Psoas muscle (tissue), 8 donors: Measurements from ENCODE around the gene ELMO1. TPM values are rescaled to one million over a fixed set of nuclear protein-coding genes. Genes with fewer than 3 reads are reported as not detected.
A peak's percentile ranks its signal among the peaks of the same experiment; 100 is the strongest.

Source experiments
- ATAC-seq, 4 donors: fragments of 200-7000 bp; cut with Tn5 transposase; one replicate each; pipeline ENCODE4 v1.9.1; 2020; ENCODE audit warnings: moderate library complexity in 3 of 4, mild to moderate bottlenecking in 2 of 4
- DNase-seq, 2 donors: peaks; one replicate each; pipeline ENCODE4 v3.0.0-alpha.2; 2020
- H3K27ac ChIP-seq: fragments of 200-600 bp; one replicate; pipeline ENCODE4 v1.8.0; 2022
- H3K27me3 ChIP-seq, 3 donors: fragments of 200-600 bp in 1 of 3; one replicate each; pipeline versions ENCODE4 v1.6.1 to v1.8.0; 2013 to 2022; ENCODE audit warnings: low read length in 2 of 3, mild to moderate bottlenecking in 2 of 3, moderate library complexity in 1 of 3; ENCODE audit not compliant: insufficient read depth in 3 of 3
- H3K36me3 ChIP-seq, 2 donors: fragments of 200-600 bp in 1 of 2; one replicate each; pipeline versions ENCODE4 v1.6.1 to v1.8.0; 2013 to 2022; ENCODE audit warnings: low read depth in 1 of 2, mild to moderate bottlenecking in 1 of 2, moderate library complexity in 1 of 2; ENCODE audit not compliant: insufficient read depth in 1 of 2
- H3K4me1 ChIP-seq: fragments of 200-600 bp; one replicate; pipeline ENCODE4 v1.8.0; 2022
- H3K4me3 ChIP-seq: fragments of 200-600 bp; one replicate; pipeline ENCODE4 v1.8.0; 2022; ENCODE audit warnings: mild to moderate bottlenecking
- H3K9me3 ChIP-seq: fragments of 200-600 bp; one replicate; pipeline ENCODE4 v1.8.0; 2022
- WGBS, 3 donors: extraction: QIAGEN DNeasy Blood & Tissue Kit; methylation state at CpG; one replicate each; pipeline versions ENCODE4 v1.1.6 to v1.1.7; 2013; 5-methylcytosine and 5-hydroxymethylcytosine counted together
- intact Hi-C, 2 donors: fragments of 100-400 bp; cut with DNase I; formaldehyde crosslinking; loops; one replicate each; pipeline versions ENCODE4 v1.11.0 to v1.14.2; 2022
- polyA plus RNA-seq, 3 donors: library from polyadenylated mRNA; stranded (reverse); fragments of 200-250 nt; gene quantifications; one replicate each; pipeline ENCODE4 v1.2.3, GENCODE V29; 2013
- total RNA-seq, 4 donors: library from RNA; stranded (reverse); fragmentation: NEBNext Ultra II Directional in 2 of 4; extraction: Animal tissue kit (Norgen Biotek cat#: 25700) in 2 of 4; gene quantifications; one replicate each; pipeline versions ENCODE4 v1.2.1 to v1.2.4, GENCODE V29; 2021 to 2023
- TF ChIP-seq, protein P1 (sequence below): fragments of 200-600 bp; IDR thresholded peaks from one replicate; pipeline ENCODE4 v1.8.0; 2022; ENCODE audit warnings: antibody characterized with exemption
- donor health status: healthy with polysubstance abuse.
- donor health status: DM: no; HTN: no; CAD: no; lungs with moderate emphysema.
- donor health status: Bipolar disorder and iron deficiency.
- donor health status: healthy.
- donor health status: DM: yes; HTN: yes; CAD: no.
- donor health status: DM: no; HTN: no; CAD: no.
- donor health status: DM: no; HTN: no; CAD: no.
- donor health status: DM: yes; HTN: yes; CAD: no.

ELMO1 gene
- total and polyA plus RNA-seq, 7 donors: 2.8 to 8.1 (median 6.9) TPM

DNA sequence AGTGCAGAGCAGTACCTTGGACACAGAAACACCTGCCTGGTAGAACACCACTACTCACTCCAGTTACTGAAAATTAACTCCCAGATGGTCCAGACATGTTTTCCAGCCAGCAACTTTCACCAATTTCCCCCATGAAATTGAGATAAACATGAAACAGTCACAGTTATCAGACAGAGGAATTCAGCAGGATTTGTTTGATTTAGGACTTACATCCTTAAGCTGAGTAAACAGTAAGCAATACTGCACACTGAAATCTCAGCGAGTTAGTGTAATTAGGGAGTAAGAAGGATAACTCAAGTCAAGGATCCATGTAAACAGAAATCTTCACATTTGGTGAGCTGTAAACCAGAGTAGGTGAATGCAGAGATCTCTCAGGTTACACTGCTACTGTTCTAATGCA is 353.5 kb downstream of the ELMO1 start:
- WGBS, 3 donors: 33 to 48% (median 47%) methylated on average over 1 of the region's 1 CpG

DNA sequence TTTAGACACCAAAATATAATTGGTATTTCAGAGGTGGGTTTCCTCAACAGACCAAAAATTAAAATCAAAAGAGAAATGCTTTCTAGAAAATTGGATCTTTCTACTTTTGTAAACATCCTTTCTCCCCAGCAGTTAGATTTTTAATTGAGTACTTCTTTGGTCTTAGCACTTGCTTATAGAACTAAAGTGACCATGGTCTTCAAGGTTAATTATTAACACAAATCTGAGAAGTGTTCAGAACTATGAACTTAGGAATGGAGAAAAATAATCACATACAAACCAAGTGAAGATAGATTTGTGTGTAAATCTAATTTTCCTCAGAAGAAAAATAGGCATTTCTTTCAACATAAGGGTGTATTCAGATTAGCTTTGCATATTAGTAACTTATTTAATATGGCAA is 355.4 kb downstream of the ELMO1 start:
- intact Hi-C loops: no loop called here

More for the DNA sequence above, 353.5 kb downstream of the ELMO1 start:
- Histone ChIP-seq H3K9me3 (no peaks in the 10 kb centered on the region), H3K4me3 (no peak overlapping the region), H3K27me3 (no peaks in the 10 kb centered on the region), H3K4me1 (no peaks in the 10 kb centered on the region), H3K27ac (no peak overlapping the region), H3K36me3 (no peaks in the 10 kb centered on the region)
- no peak for ATAC-seq
- TF ChIP-seq, protein P1, sequence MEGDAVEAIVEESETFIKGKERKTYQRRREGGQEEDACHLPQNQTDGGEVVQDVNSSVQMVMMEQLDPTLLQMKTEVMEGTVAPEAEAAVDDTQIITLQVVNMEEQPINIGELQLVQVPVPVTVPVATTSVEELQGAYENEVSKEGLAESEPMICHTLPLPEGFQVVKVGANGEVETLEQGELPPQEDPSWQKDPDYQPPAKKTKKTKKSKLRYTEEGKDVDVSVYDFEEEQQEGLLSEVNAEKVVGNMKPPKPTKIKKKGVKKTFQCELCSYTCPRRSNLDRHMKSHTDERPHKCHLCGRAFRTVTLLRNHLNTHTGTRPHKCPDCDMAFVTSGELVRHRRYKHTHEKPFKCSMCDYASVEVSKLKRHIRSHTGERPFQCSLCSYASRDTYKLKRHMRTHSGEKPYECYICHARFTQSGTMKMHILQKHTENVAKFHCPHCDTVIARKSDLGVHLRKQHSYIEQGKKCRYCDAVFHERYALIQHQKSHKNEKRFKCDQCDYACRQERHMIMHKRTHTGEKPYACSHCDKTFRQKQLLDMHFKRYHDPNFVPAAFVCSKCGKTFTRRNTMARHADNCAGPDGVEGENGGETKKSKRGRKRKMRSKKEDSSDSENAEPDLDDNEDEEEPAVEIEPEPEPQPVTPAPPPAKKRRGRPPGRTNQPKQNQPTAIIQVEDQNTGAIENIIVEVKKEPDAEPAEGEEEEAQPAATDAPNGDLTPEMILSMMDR: no peak
- DNase-seq: no peak
- intact Hi-C loops: no loop called here

DNA sequence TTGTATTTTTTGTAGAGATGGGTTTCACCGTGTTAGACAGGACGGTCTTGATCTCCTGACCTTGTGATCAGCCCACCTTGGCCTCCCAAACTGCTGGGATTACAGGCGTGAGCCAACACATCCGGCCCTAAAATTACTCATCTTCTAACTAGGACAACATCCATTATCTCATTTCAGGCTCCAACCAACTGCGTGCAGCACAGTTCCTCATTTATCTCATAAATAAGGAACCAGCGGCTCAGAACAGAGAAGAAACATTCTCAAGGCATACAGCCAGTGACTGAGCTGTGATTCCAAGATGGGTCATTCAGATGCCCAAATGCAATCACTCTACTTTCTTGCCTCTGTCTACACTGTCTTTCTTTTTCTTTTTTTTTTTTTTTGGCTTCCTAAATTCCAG is 356.1 kb downstream of the ELMO1 start:
- Histone ChIP-seq H3K27ac (no peak overlapping the region), H3K36me3 (no peaks in the 10 kb centered on the region), H3K4me3 (no peak overlapping the region), H3K4me1 (no peaks in the 10 kb centered on the region), H3K27me3 (no peaks in the 10 kb centered on the region), H3K9me3 (no peaks in the 10 kb centered on the region)
- intact Hi-C loops: no loop called here
- ATAC-seq (no peak), DNase-seq (no peak)
- WGBS, 3 donors: 83 to 90% (median 83%) methylated on average over 6 of the region's 6 CpGs
- TF ChIP-seq, protein P1: no peak

More for the DNA sequence above, 355.4 kb downstream of the ELMO1 start:
- Histone ChIP-seq H3K27me3 (no peaks in the 10 kb centered on the region), H3K27ac (no peak overlapping the region), H3K36me3 (no peaks in the 10 kb centered on the region), H3K4me1 (no peaks in the 10 kb centered on the region), H3K9me3 (no peaks in the 10 kb centered on the region), H3K4me3 (no peak overlapping the region)
- DNase-seq (no peak), ATAC-seq (no peak)
- TF ChIP-seq, protein P1: no peak

DNA sequence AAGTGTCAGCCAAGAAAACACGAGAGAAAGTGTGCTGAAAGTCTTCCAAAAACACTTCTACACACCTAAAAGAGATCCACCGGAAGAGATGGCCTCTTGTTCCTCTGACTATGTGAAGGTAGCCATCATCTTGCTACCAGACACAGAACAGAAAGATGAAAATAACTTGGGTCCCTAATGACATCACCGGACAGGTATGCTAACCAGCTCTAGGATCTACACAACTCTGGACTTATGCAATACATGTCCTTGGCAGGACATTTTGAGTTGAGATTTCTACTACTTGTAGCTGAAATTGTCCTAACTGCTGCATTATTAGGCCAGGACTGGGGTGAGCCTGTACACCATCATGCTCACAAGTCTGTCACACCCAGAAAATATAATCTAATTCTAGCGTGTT is 358.7 kb downstream of the ELMO1 start:
- Histone ChIP-seq H3K27me3 (no peaks in the 10 kb centered on the region), H3K4me3 (no peak overlapping the region), H3K9me3 (no peaks in the 10 kb centered on the region), H3K4me1 (no peaks in the 10 kb centered on the region), H3K27ac (no peak overlapping the region), H3K36me3 (no peaks in the 10 kb centered on the region)
- TF ChIP-seq, protein P1: no peak
- 72 to 86% (median 75%) methylated on average over 4 of the region's 4 CpGs for WGBS, 3 donors
- no peak for DNase-seq
- ATAC-seq: peak in 1 of 4 donors; percentile 47
- intact Hi-C loops: no loop called here

DNA sequence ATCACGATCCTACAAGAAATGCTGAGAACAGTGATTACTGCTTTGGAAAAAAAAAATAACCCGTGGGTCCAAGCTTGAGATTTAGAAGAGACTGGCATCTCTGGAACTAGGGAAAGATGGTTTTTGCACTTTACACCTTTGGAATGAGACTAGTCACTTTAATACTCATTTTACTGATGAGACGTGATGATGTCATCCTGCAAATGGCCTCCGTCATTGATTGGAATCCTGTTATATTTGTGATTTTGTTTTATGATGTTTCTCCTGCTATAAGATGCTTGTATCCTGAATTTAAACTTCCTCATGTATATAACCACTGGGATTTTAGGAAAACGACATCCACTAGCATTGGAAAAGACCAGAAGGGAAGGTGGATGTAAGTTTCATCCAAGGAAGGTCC is 363.1 kb downstream of the ELMO1 start:
- DNase-seq (no peak), ATAC-seq (no peak)
- no peaks in the 10 kb centered on the region for H3K9me3 ChIP-seq
- TF ChIP-seq, protein P1: no peak
- intact Hi-C loops: no loop called here
- no peak overlapping the region for H3K4me3 ChIP-seq
- H3K27ac ChIP-seq: no peak overlapping the region
- no peaks in the 10 kb centered on the region for H3K27me3 ChIP-seq
- no peaks in the 10 kb centered on the region for H3K36me3 ChIP-seq
- WGBS, 3 donors: 89 to 95% (median 93%) methylated on average over 5 of the region's 5 CpGs
- H3K4me1 ChIP-seq: no peaks in the 10 kb centered on the region
